SK-N-SH (cell line): Measurements from ENCODE around the gene DCXR. TPM values are rescaled to one million over a fixed set of nuclear protein-coding genes. Genes with fewer than 3 reads are reported as not detected.
A peak's percentile ranks its signal among the peaks of the same experiment; 100 is the strongest.

Experiments used
- CTCF ChIA-PET: fragments of 300-600, 350-600 bp; formaldehyde crosslinking; extraction: SDS; loops from one replicate; lab custom pipeline; 2021; lab: Yijun Ruan, JAX
- POLR2A ChIA-PET: fragments of 350-600 bp; sonication (Branson Sonifier 250); formaldehyde crosslinking; extraction: SDS; loops from one replicate; lab custom pipeline; 2020; ENCODE audit warnings: antibody characterized with exemption, inconsistent platforms; lab: Yijun Ruan, JAX
- DNase-seq: peaks from one replicate; pipeline ENCODE4 v3.0.0; 2012
- H2AFZ ChIP-seq: fragments of 200-600 bp; sonication (generic); 2 replicates; pipeline ENCODE4 v1.8.1; 2016; ENCODE audit warnings: antibody characterized with exemption, mild to moderate bottlenecking, low read depth
- H3F3A ChIP-seq: fragments of 200-600 bp; sonication (generic); replicated peaks from 2 replicates; pipeline ENCODE3; 2016; ENCODE audit warnings: antibody characterized with exemption, mild to moderate bottlenecking; ENCODE audit not compliant: insufficient read depth
- H3K27ac ChIP-seq, 2 experiments: fragments of 200-500 bp in 1 of 2; fragments of 200-600 bp in 1 of 2; sonication (Bioruptor generic) in 1 of 2; sonication (generic), shearing (Covaris generic) in 1 of 2; 2 replicates each; pipeline versions ENCODE4 v1.5.1 to v1.6.1; 2014 to 2016; ENCODE audit warnings: low read depth in 2 of 2, inconsistent platforms in 1 of 2, low read length in 1 of 2, mild to moderate bottlenecking in 1 of 2, mixed read lengths in 1 of 2
- H3K27me3 ChIP-seq: fragments of 200-600 bp; sonication (generic), shearing (Covaris generic); 2 replicates; pipeline ENCODE4 v1.6.1; 2016; ENCODE audit warnings: mixed run types; ENCODE audit not compliant: insufficient read depth
- H3K36me3 ChIP-seq, 2 experiments: fragments of 200-500 bp in 1 of 2; fragments of 200-600 bp in 1 of 2; sonication (Bioruptor generic) in 1 of 2; sonication (generic) in 1 of 2; replicated peaks in 1 of 2; 2 replicates each; pipeline versions ENCODE3 to v1.5.1; 2014 to 2016; ENCODE audit warnings: low read length in 1 of 2, mild to moderate bottlenecking in 1 of 2; ENCODE audit not compliant: insufficient read depth in 2 of 2, control insufficient read depth in 1 of 2
- H3K4me1 ChIP-seq, 2 experiments: fragments of 200-500 bp in 1 of 2; fragments of 200-600 bp in 1 of 2; sonication (Bioruptor generic) in 1 of 2; sonication (generic), shearing (Covaris generic) in 1 of 2; 2 replicates each; pipeline versions ENCODE4 v1.5.1 to v1.6.1; 2014 to 2016; ENCODE audit warnings: low read depth in 1 of 2, low read length in 1 of 2, mixed run types in 1 of 2; ENCODE audit not compliant: insufficient read depth in 2 of 2, control insufficient read depth in 1 of 2
- H3K4me2 ChIP-seq: fragments of 200-600 bp; sonication (generic), shearing (Covaris generic); 2 replicates; pipeline ENCODE4 v1.6.1; 2017; ENCODE audit warnings: mixed run types
- H3K4me3 ChIP-seq, 2 experiments: fragments of 200-500 bp in 1 of 2; fragments of 200-600 bp in 1 of 2; sonication (Bioruptor generic) in 1 of 2; sonication (generic), shearing (Covaris generic) in 1 of 2; 2 replicates each; pipeline versions ENCODE4 v1.5.1 to v1.8.1; 2014 to 2016; ENCODE audit warnings: low read depth in 2 of 2, inconsistent platforms in 1 of 2, low read length in 1 of 2, mild to moderate bottlenecking in 1 of 2, mixed read lengths in 1 of 2, moderate library complexity in 1 of 2
- H3K79me2 ChIP-seq: fragments of 200-600 bp; sonication (generic); 2 replicates; pipeline ENCODE4 v1.8.1; 2017; ENCODE audit warnings: mild to moderate bottlenecking; ENCODE audit not compliant: insufficient read depth
- H3K9ac ChIP-seq: fragments of 200-600 bp; sonication (generic); 2 replicates; pipeline ENCODE4 v1.6.1; 2017; ENCODE audit warnings: mixed run types
- H3K9me2 ChIP-seq: fragments of 200-600 bp; sonication (generic); 2 replicates; pipeline ENCODE4 v1.6.1; 2017; ENCODE audit warnings: mixed run types
- H3K9me3 ChIP-seq: fragments of 200-600 bp; sonication (generic); 2 replicates; pipeline ENCODE4 v1.6.1; 2017; ENCODE audit warnings: mixed run types, mild to moderate bottlenecking, moderate library complexity
- H4K20me1 ChIP-seq: fragments of 200-600 bp; sonication (generic); 2 replicates; pipeline ENCODE4 v1.6.1; 2017; ENCODE audit warnings: mild to moderate bottlenecking, mixed run types; ENCODE audit not compliant: insufficient read depth
- EP300 ChIP-seq, 2 experiments: IDR thresholded peaks; 2 replicates each; pipeline versions ENCODE4 v1.4.0 to v1.6.1; 2012; ENCODE audit warnings: borderline replicate concordance in 1 of 2, low read depth in 1 of 2, low read length in 1 of 2
- EZH2phosphoT487 ChIP-seq: fragments of 200-600 bp; sonication (generic); IDR thresholded peaks from 2 replicates; pipeline ENCODE4 v1.6.1; 2017; ENCODE audit warnings: low read depth, mixed run types, mild to moderate bottlenecking, antibody characterized with exemption, moderate library complexity, borderline replicate concordance
- MXI1 ChIP-seq: IDR thresholded peaks from 2 replicates; pipeline ENCODE4 v1.6.1; 2012; ENCODE audit warnings: mild to moderate bottlenecking, low read depth, low read length, improper control_type of control experiment
- RAD21 ChIP-seq: IDR thresholded peaks from 2 replicates; pipeline ENCODE4 v1.6.1; 2012; ENCODE audit warnings: mild to moderate bottlenecking, low read length
- WGBS: methylation state at CpG from one replicate; pipeline ENCODE4 v1.1.6; 2017; ENCODE audit warnings: low lambda C conversion rate; 5-methylcytosine and 5-hydroxymethylcytosine counted together
- polyA plus RNA-seq, 3 experiments: library from polyadenylated mRNA; depleted of rRNA; stranded (reverse); fragments of >200 nt; gene quantifications; 2 replicates each; pipeline ENCODE4 v1.2.3, GENCODE V29; 2012
- TF ChIP-seq, protein P1 (sequence below): IDR thresholded peaks from 2 replicates; pipeline ENCODE4 v1.4.0; 2012; ENCODE audit warnings: low read depth, borderline replicate concordance

Gene DCXR
- polyA plus RNA-seq, 1 of the 3 experiments (the other 2 are of a cell fraction) = 190 TPM

DNA sequence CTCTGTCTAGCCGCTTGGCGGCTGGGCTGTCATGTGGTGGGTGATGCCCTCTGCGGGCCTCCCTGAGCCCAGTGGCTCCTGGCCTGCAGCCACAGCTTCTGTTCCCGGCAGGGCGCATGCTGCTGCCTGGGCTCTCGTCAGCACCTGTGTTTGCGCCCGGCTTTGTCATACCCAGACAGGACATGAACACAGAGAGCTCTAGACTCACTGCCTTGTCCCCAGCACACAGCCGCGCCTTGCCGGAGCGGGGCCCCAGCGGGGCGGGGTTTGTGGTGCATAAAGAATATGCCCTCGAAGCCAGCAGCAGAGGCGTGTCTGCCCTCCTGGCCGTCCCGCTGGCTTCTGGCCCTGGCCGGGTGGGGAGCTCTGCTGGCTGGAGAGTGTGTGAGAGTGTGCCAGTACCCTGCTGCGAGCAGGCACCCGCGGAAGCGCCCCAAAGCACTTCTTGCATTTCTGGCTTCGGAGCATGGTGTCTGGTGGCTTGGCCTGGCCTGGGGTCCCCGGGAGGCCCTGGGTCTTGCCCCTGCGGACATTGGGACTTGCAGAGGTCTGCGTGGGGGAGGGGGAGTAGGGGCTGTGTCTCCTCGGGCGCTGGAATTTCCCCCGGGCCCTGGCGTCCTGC is 45.7 kb downstream of the DCXR start:
- no peaks in the 10 kb centered on the region; the same call in 1 of the 2 replicates for H4K20me1 ChIP-seq
- H3K9me3 ChIP-seq = no peaks in the 10 kb centered on the region
- H3K4me3 ChIP-seq = no peak overlapping the region
- 75% methylated on average over 18 of the region's 31 CpGs for WGBS
- ChIA-PET POLR2A (interaction anchor here (0.5 to 1.1 kb wide), 4 partner anchors 8 to 109 kb away, joined by 3 to 6 read pairs (median 4); no protein-coding TSS in a partner anchor), CTCF (interaction anchor here (0.6 to 6.1 kb wide), 13 partner anchors 10 to 64 kb away, joined by 3 to 64 read pairs (median 6); partner anchors contain the start of genes MAFG and NOTUM)
- peak overlapping the region in 1 of 2 experiments; percentile 91; a peak in 2 of 4 replicates for H3K27ac ChIP-seq
- H3K79me2 ChIP-seq = peaks cover 20% of the 10 kb centered on the region; the same call in 1 of the 2 replicates
- no peak overlapping the region for H2AFZ ChIP-seq
- peaks cover 0 to 25% of the 10 kb centered on the region in 2 experiments; a peak in 1 of 4 replicates for H3K4me1 ChIP-seq
- peak; percentile 81 for DNase-seq
- H3K9me2 ChIP-seq = no peaks in the 10 kb centered on the region
- H3K9ac ChIP-seq = no peak overlapping the region
- no peak overlapping the region for H3K4me2 ChIP-seq
- TF ChIP-seq MXI1 = peak; percentile 74
- TF ChIP-seq, protein P1, sequence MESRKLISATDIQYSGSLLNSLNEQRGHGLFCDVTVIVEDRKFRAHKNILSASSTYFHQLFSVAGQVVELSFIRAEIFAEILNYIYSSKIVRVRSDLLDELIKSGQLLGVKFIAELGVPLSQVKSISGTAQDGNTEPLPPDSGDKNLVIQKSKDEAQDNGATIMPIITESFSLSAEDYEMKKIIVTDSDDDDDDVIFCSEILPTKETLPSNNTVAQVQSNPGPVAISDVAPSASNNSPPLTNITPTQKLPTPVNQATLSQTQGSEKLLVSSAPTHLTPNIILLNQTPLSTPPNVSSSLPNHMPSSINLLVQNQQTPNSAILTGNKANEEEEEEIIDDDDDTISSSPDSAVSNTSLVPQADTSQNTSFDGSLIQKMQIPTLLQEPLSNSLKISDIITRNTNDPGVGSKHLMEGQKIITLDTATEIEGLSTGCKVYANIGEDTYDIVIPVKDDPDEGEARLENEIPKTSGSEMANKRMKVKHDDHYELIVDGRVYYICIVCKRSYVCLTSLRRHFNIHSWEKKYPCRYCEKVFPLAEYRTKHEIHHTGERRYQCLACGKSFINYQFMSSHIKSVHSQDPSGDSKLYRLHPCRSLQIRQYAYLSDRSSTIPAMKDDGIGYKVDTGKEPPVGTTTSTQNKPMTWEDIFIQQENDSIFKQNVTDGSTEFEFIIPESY = no peak
- TF ChIP-seq RAD21 = peak; percentile 27; the same call in 1 of the 2 replicates
- peaks cover 0 to 14% of the 10 kb centered on the region in 2 experiments for H3K36me3 ChIP-seq
- H3F3A ChIP-seq = no peaks in the 10 kb centered on the region
- no peaks in the 10 kb centered on the region for H3K27me3 ChIP-seq

DNA sequence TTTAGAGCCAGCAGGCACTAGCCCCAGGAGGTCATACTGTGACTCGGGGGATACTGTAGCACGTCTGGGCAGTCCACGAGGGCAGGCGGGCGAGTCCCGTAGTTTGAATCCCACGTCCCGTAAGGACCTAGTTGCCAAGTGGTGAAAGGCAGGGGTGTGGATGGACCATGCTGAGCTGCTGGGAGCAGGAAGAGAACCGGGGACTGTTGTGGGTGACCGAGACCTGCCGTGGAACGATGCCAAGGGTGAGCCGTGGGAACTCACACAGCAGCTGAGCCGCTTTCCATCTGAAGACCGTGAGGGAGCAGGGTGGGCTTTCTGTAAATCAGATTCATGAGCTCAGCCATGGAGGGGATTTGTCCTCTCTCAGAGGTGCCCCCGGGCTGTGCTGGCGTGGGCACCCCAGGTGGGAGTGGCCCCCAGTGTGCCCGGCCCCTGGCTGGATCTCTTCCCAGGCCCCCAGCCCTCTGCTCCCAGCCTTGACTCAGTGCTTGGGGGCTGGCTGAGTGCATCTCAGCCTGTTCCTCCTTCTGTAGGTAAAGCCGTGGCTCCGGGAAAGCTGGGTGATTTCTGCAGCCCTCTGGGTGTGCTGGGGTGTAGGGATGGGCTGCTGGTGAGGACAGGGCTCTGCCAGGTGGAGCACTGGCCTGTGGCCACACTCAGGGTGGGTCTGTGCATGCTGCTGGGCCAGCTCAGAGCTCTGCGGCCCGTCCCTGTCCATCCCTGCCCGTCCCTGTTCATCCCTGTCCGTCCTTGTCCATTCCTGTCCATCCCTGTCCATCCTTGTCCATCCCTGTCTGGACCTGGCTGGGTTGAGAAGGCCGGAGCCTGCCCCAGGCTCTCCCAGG is 46.4 kb downstream of the DCXR start:
- WGBS = 94% methylated on average over 25 of the region's 25 CpGs
- TF ChIP-seq EZH2phosphoT487 (no peak), EP300 (IDR thresholded peaks at IDR 0.05; ENCODE audit: borderline replicate concordance in 1 of 2, low read depth in 1 of 2, low read length in 1 of 2) (0 out of 4 replicates have a peak, but pooled peaks of 1 of the 2 experiments have one; percentile 5)
- Histone ChIP-seq H3K4me3 (no peak overlapping the region), H3K27me3 (no peaks in the 10 kb centered on the region), H2AFZ (no peak overlapping the region), H3F3A (no peaks in the 10 kb centered on the region), H3K4me2 (no peak overlapping the region), H4K20me1 (no peaks in the 10 kb centered on the region; the same call in 1 of the 2 replicates), H3K36me3 (peaks cover 1 to 19% of the 10 kb centered on the region in 2 experiments), H3K27ac (peak overlapping the region in 1 of 2 experiments; percentile 91; a peak in 2 of 4 replicates), H3K4me1 (peaks cover 0 to 25% of the 10 kb centered on the region in 2 experiments; a peak in 1 of 4 replicates), H3K79me2 (peaks cover 20% of the 10 kb centered on the region; the same call in 1 of the 2 replicates), H3K9me2 (no peaks in the 10 kb centered on the region), H3K9ac (no peak overlapping the region), H3K9me3 (no peaks in the 10 kb centered on the region)
- no peak for DNase-seq
- POLR2A ChIA-PET = interaction anchor here (0.5 to 1.0 kb wide), 3 partner anchors 7 to 108 kb away, joined by 3 to 6 read pairs (median 4); no protein-coding TSS in a partner anchor
- CTCF ChIA-PET = interaction anchor here (0.6 to 6.1 kb wide), 12 partner anchors 9 to 63 kb away, joined by 3 to 64 read pairs (median 6); partner anchors contain the start of genes MAFG and NOTUM
